K562 (cell line): Measurements from ENCODE around the gene COX10. TPM values are rescaled to one million over a fixed set of nuclear protein-coding genes. Genes with fewer than 3 reads are reported as not detected.

Source experiments
- ATAC-seq: fragments of 200-7000 bp; cut with Tn5 transposase; 3 replicates; pipeline ENCODE4 v1.9.1; 2020; ENCODE audit warnings: moderate library complexity
- BruUV-seq: library from RNA; stranded (reverse); fragments of 400-500 nt; replicated peaks from 2 replicates; lab custom pipeline; 2021; lab: Mats Ljungman, UMichigan
- CTCF ChIA-PET: fragments of 300-600 bp; formaldehyde crosslinking; extraction: SDS; loops from one replicate; lab custom pipeline; 2021; ENCODE audit warnings: low intra/inter-chr PET ratio; lab: Yijun Ruan, JAX
- POLR2A ChIA-PET: fragments of 300-600, 350-650 bp; sonication (Branson Sonifier 250); formaldehyde crosslinking; extraction: SDS; loops from one replicate; lab custom pipeline; 2021; ENCODE audit warnings: antibody characterized with exemption, inconsistent platforms; lab: Yijun Ruan, JAX
- DNase-seq, 4 experiments: peaks; one replicate each; pipeline versions ENCODE4 v3.0.0 to v3.0.0-alpha.2; 2011 to 2018; ENCODE audit warnings: low spot score in 3 of 4, mixed read lengths in 3 of 4; ENCODE audit errors: extremely low read depth in 1 of 4
- FAIRE-seq: peaks from 2 replicates; lab custom pipeline; 2011; peaks lifted over from hg19 to GRCh38; lab: Jason Lieb, UNC
- H2AFZ ChIP-seq: 2 replicates; pipeline ENCODE4 v1.6.0; 2011; ENCODE audit warnings: low read depth, low read length, control low read depth, inconsistent platforms
- H3K27ac ChIP-seq: fragments of 200-600 bp; 3 replicates; pipeline ENCODE4 v1.8.0; 2011; ENCODE audit warnings: low read depth, mild to moderate bottlenecking, control low read depth, inconsistent platforms, low read length, moderate library complexity, mixed read lengths; ENCODE audit errors: extremely low read depth
- H3K27me3 ChIP-seq, 2 experiments: fragments of 300-600 bp in 1 of 2; 2 replicates in 1 of 2; 3 replicates in 1 of 2; pipeline versions ENCODE4 v1.6.0 to v1.8.0; 2011; ENCODE audit warnings: inconsistent platforms in 2 of 2, low read length in 2 of 2, mild to moderate bottlenecking in 1 of 2, mixed read lengths in 1 of 2, moderate library complexity in 1 of 2; ENCODE audit not compliant: control insufficient read depth in 2 of 2, insufficient read depth in 2 of 2
- H3K36me3 ChIP-seq: fragments of 300-600 bp; 3 replicates; pipeline ENCODE4 v1.8.0; 2011; ENCODE audit warnings: mild to moderate bottlenecking, low read length, inconsistent platforms; ENCODE audit not compliant: control insufficient read depth, insufficient read depth
- H3K4me1 ChIP-seq, 2 experiments: fragments of 200-600 bp in 1 of 2; replicated peaks in 1 of 2; 2 replicates in 1 of 2; 3 replicates in 1 of 2; pipeline versions ENCODE4 v1.5.1 to v1.8.0; 2011; ENCODE audit warnings: inconsistent platforms in 2 of 2, low read length in 2 of 2, mild to moderate bottlenecking in 1 of 2, mixed read lengths in 1 of 2, moderate library complexity in 1 of 2; ENCODE audit not compliant: control insufficient read depth in 2 of 2, insufficient read depth in 2 of 2
- H3K4me2 ChIP-seq: 2 replicates; pipeline ENCODE4 v1.6.1; 2011; ENCODE audit warnings: low read length, control low read depth, inconsistent platforms, mixed read lengths; ENCODE audit not compliant: insufficient read depth
- H3K4me3 ChIP-seq: fragments of 200-600 bp; sonication (generic), shearing (Covaris generic); 2 replicates; pipeline ENCODE4 v1.5.1; 2016; ENCODE audit warnings: control low read depth, inconsistent platforms
- H3K79me2 ChIP-seq: fragments of 200-600 bp; 3 replicates; pipeline ENCODE4 v1.8.0; 2011; ENCODE audit warnings: low read length, inconsistent platforms; ENCODE audit not compliant: control insufficient read depth, insufficient read depth
- H3K9ac ChIP-seq, 2 experiments: 2 replicates each; pipeline versions ENCODE4 v1.6.0 to v1.6.1; 2011; ENCODE audit warnings: low read depth in 2 of 2, low read length in 2 of 2, control low read depth in 1 of 2, inconsistent platforms in 1 of 2, mild to moderate bottlenecking in 1 of 2, mixed read lengths in 1 of 2; ENCODE audit not compliant: insufficient read depth in 1 of 2
- H3K9me1 ChIP-seq: one replicate; pipeline ENCODE4 v1.6.0; 2011; ENCODE audit warnings: inconsistent platforms, mild to moderate bottlenecking, low read length, moderate library complexity; ENCODE audit not compliant: control insufficient read depth, insufficient read depth
- H3K9me3 ChIP-seq: replicated peaks from 2 replicates; pipeline ENCODE4 v1.5.1; 2011; ENCODE audit warnings: low read depth, low read length, inconsistent platforms; ENCODE audit not compliant: control insufficient read depth, insufficient read depth
- H4K20me1 ChIP-seq: replicated peaks from 2 replicates; pipeline ENCODE4 v1.6.1; 2011; ENCODE audit warnings: low read length, inconsistent platforms, mixed read lengths; ENCODE audit not compliant: control insufficient read depth, insufficient read depth
- CBFA2T3 ChIP-seq: fragments of 450-650 bp; IDR thresholded peaks from 2 replicates; pipeline ENCODE4 v1.6.1; 2017
- FOXJ2 ChIP-seq: fragments of 200-800 bp; sonication (Bioruptor generic); IDR thresholded peaks from 2 replicates; pipeline ENCODE4 v1.6.1; 2016; ENCODE audit warnings: missing genetic modification characterization, missing compliant biosample characterization
- HMG20A ChIP-seq: fragments of 450-650 bp; formaldehyde crosslinking; conservative IDR thresholded peaks from 2 replicates; pipeline ENCODE4 v1.4.0; 2020; ENCODE audit warnings: mild to moderate bottlenecking, mixed read lengths
- SAFB2 ChIP-seq: fragments of 200-400 bp; formaldehyde crosslinking; IDR thresholded peaks from 2 replicates; pipeline ENCODE4 v1.6.1; 2018; ENCODE audit warnings: borderline replicate concordance, low read length, low read depth, moderate library complexity; ENCODE audit not compliant: severe bottlenecking
- ZNF707 ChIP-seq: fragments of 250-450 bp; sonication (Bioruptor Pico); conservative IDR thresholded peaks from 2 replicates; pipeline ENCODE4 v1.8.0; 2022; ENCODE audit warnings: inconsistent platforms, mild to moderate bottlenecking, moderate library complexity
- WGBS: fragments of 100-300 bp; shearing (Covaris generic); methylation state at CpG from one replicate; pipeline ENCODE4 v1.1.6; 2016; ENCODE audit warnings: low coverage, mixed read lengths; ENCODE audit not compliant: insufficient coverage; ENCODE audit errors: missing lambda C conversion rate; 5-methylcytosine and 5-hydroxymethylcytosine counted together
- in situ Hi-C: fragments of 300-500 bp; cut with MboI; formaldehyde crosslinking; loops from 4 replicates; pipeline ENCODE4 v1.15.0; 2018; ENCODE audit warnings: inconsistent platforms, mixed read lengths
- intact Hi-C: fragments of 100-400 bp; cut with micrococcal nuclease; formaldehyde crosslinking; loops from 2 replicates; pipeline ENCODE4 v1.14.2; 2022
- polyA plus RNA-seq, 8 experiments: library from polyadenylated mRNA; depleted of rRNA in 4 of 8; stranded (reverse) in 5 of 8; unstranded in 3 of 8; fragments of >200 nt; fragmentation: Nextera tagmentation in 2 of 8; fragmentation: Illumina TruSeq in 1 of 8; extraction: Ambion mirVana in 2 of 8; extraction: Trizol in 1 of 8; gene quantifications; 2 replicates each; pipeline versions ENCODE4 v1.2.1 to v1.2.3, GENCODE V29; 2011 to 2014; ENCODE audit warnings: inconsistent platforms in 1 of 8, missing spikeins in 1 of 8
- total RNA-seq, 7 experiments: library from RNA; depleted of rRNA in 6 of 7; stranded (reverse); fragments of >200 nt in 6 of 7; fragmentation: Illumina TruSeq in 2 of 7; extraction: Trizol in 2 of 7; gene quantifications; 2 replicates each; pipeline versions ENCODE4 v1.2.1 to v1.2.3, GENCODE V29; 2011 to 2021; ENCODE audit warnings: low replicate concordance in 1 of 7
- TF ChIP-seq, protein P1 (sequence below): conservative IDR thresholded peaks from 2 replicates; pipeline ENCODE4 v1.6.1; 2011; ENCODE audit warnings: low read depth, mild to moderate bottlenecking, low read length; ENCODE audit not compliant: control insufficient read depth
- TF ChIP-seq, protein P2 (sequence below): fragments of 250-450 bp; sonication (Bioruptor Pico); IDR thresholded peaks from 2 replicates; pipeline ENCODE4 v1.5.0; 2020; ENCODE audit warnings: mild to moderate bottlenecking, borderline replicate concordance
- TF ChIP-seq, protein P3 (sequence below): fragments of 250-450 bp; sonication (Bioruptor Pico); IDR thresholded peaks from 2 replicates; pipeline ENCODE4 v1.5.0; 2021; ENCODE audit warnings: mild to moderate bottlenecking, borderline replicate concordance

COX10 gene
- total and polyA plus RNA-seq, 9 of the 15 experiments (the other 6 are each of a cell fraction or from before 2014, with no cell fraction given), result 10.3 to 26.4 (median 17.8) TPM

DNA sequence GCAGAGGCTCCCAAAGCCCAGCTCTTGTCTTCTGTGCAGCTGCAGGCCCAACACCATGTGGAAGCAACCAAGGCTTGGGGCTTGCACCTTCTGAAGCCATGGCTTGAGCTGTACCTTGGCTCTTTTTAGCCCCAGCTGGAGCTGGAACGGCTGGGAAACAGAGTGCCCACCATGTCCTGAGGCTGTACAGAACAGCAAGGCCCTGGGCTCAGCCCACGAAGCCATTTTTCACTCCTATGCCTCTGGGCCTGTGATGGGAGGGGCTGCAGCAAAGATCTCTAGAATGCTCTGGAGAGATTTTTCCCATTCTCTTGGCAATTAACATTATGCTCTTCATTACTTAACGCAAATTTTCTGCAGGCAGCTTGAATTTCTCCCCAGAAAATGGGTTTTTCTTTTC lies 99.3 kb downstream of the COX10 start:
- POLR2A ChIA-PET, result no interaction called here
- no TSS peak for BruUV-seq

DNA sequence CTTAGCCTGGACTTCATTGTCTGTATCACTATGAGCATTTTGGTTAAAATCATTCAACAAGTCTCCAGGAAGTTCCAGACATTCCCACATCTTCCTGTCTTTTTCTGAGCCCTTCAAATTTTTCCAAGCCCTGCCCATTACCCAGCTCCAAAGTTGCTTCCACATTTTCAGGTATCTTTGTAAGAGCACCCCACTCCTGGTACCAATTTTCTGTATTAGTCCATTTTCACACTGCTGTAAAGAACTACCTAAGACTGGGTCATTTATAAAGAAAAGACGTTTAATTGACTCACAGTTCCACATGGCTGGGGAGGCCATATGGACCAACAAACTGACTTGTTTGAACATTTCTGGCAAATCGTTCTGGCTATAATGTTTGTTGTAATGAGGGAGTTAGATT lies 100.0 kb downstream of the COX10 start:
- H3K9me1 ChIP-seq, result no peaks in the 10 kb centered on the region
- H3K4me2 ChIP-seq, result no peak overlapping the region
- no peak overlapping the region for H3K4me3 ChIP-seq
- POLR2A ChIA-PET, result no interaction called here
- no peak for TF ChIP-seq SAFB2
- TF ChIP-seq, protein P1, sequence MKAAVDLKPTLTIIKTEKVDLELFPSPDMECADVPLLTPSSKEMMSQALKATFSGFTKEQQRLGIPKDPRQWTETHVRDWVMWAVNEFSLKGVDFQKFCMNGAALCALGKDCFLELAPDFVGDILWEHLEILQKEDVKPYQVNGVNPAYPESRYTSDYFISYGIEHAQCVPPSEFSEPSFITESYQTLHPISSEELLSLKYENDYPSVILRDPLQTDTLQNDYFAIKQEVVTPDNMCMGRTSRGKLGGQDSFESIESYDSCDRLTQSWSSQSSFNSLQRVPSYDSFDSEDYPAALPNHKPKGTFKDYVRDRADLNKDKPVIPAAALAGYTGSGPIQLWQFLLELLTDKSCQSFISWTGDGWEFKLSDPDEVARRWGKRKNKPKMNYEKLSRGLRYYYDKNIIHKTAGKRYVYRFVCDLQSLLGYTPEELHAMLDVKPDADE, result no peak
- no peak for TF ChIP-seq CBFA2T3
- peak; percentile 93 for TF ChIP-seq ZNF707 (CRISPR knock-in tag)
- TF ChIP-seq, protein P2, sequence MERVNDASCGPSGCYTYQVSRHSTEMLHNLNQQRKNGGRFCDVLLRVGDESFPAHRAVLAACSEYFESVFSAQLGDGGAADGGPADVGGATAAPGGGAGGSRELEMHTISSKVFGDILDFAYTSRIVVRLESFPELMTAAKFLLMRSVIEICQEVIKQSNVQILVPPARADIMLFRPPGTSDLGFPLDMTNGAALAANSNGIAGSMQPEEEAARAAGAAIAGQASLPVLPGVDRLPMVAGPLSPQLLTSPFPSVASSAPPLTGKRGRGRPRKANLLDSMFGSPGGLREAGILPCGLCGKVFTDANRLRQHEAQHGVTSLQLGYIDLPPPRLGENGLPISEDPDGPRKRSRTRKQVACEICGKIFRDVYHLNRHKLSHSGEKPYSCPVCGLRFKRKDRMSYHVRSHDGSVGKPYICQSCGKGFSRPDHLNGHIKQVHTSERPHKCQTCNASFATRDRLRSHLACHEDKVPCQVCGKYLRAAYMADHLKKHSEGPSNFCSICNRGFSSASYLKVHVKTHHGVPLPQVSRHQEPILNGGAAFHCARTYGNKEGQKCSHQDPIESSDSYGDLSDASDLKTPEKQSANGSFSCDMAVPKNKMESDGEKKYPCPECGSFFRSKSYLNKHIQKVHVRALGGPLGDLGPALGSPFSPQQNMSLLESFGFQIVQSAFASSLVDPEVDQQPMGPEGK (CRISPR knock-in tag), result no peak
- TF ChIP-seq, protein P3, sequence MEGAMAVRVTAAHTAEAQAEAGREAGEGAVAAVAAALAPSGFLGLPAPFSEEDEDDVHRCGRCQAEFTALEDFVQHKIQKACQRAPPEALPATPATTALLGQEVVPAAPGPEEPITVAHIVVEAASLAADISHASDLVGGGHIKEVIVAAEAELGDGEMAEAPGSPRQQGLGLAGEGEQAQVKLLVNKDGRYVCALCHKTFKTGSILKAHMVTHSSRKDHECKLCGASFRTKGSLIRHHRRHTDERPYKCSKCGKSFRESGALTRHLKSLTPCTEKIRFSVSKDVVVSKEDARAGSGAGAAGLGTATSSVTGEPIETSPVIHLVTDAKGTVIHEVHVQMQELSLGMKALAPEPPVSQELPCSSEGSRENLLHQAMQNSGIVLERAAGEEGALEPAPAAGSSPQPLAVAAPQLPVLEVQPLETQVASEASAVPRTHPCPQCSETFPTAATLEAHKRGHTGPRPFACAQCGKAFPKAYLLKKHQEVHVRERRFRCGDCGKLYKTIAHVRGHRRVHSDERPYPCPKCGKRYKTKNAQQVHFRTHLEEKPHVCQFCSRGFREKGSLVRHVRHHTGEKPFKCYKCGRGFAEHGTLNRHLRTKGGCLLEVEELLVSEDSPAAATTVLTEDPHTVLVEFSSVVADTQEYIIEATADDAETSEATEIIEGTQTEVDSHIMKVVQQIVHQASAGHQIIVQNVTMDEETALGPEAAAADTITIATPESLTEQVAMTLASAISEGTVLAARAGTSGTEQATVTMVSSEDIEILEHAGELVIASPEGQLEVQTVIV (CRISPR knock-in tag), result no peak
- TF ChIP-seq, all 486 proteins: peak for 1
- FAIRE-seq (no peak), ATAC-seq (no peak), DNase-seq (no peak)
- 96% methylated on average over 2 of the region's 2 CpGs for WGBS
- in situ Hi-C loops, result no loop called here
- no peaks in the 10 kb centered on the region for H3K27me3 ChIP-seq
- no peak overlapping the region for H3K9ac ChIP-seq
- intact Hi-C loops, result no loop called here
- no peak overlapping the region for H3K27ac ChIP-seq
- H3K79me2 ChIP-seq, result no peaks in the 10 kb centered on the region
- H4K20me1 ChIP-seq, result no peaks in the 10 kb centered on the region
- no TSS peak for BruUV-seq
- CTCF ChIA-PET, result no interaction called here
- no peaks in the 10 kb centered on the region for H3K36me3 ChIP-seq
- no peaks in the 10 kb centered on the region; the same call in 1 of the 2 replicates for H3K9me3 ChIP-seq
- H3K4me1 ChIP-seq, result no peaks in the 10 kb centered on the region
- no peak overlapping the region for H2AFZ ChIP-seq

More for the DNA sequence above, 99.3 kb downstream of the COX10 start:
- H3K4me3 ChIP-seq, result no peak overlapping the region
- no peak for FAIRE-seq
- TF ChIP-seq FOXJ2 (tag) (no peak), HMG20A (CRISPR knock-in tag) (no peak)
- TF ChIP-seq, all 486 proteins: peak for 0
- H2AFZ ChIP-seq, result no peak overlapping the region
- 100% methylated on average over 3 of the region's 3 CpGs for WGBS
- H3K9me1 ChIP-seq, result no peaks in the 10 kb centered on the region
- no peak overlapping the region for H3K27ac ChIP-seq
- no peaks in the 10 kb centered on the region for H3K79me2 ChIP-seq
- H3K4me2 ChIP-seq, result no peak overlapping the region
- CTCF ChIA-PET, result no interaction called here
- no peak for ATAC-seq
- no peaks in the 10 kb centered on the region for H3K27me3 ChIP-seq
- no peaks in the 10 kb centered on the region; the same call in 1 of the 2 replicates for H3K9me3 ChIP-seq
- H3K4me1 ChIP-seq, result no peaks in the 10 kb centered on the region
- no peak for DNase-seq
- no peaks in the 10 kb centered on the region for H4K20me1 ChIP-seq
- no peaks in the 10 kb centered on the region; the same call in 2 of the 3 replicates for H3K36me3 ChIP-seq
- in situ Hi-C loops (no loop called here), intact Hi-C loops (no loop called here)
- H3K9ac ChIP-seq, result no peak overlapping the region
